ENCODE data around the gene MYLK2. TPM values are rescaled to one million over a fixed set of nuclear protein-coding genes. Genes with fewer than 3 reads are reported as not detected.

MYLK2 gene
- polyA plus RNA-seq, 1 donor (not counting 4 experiments of a cell fraction or from before 2014, with no cell fraction given), result 0.05 TPM

- Histone ChIP-seq H3K79me2 (ENCODE audit: control insufficient read depth, insufficient read depth, low read length) (no peaks in the 10 kb centered on the region), H3K27ac (ENCODE audit: control insufficient read depth, insufficient read depth, low read length) (no peak overlapping the region), H3K9me1 (ENCODE audit: control insufficient read depth, extremely low read depth, insufficient read depth, low read length) (no peaks in the 10 kb centered on the region), H3K4me3 (ENCODE audit: control insufficient read depth in 2 of 3, extremely low read depth in 1 of 3, insufficient read depth in 2 of 3, low read depth in 1 of 3, low read length in 3 of 3) (no peak overlapping the region), H3K4me2 (ENCODE audit: control insufficient read depth, extremely low read depth, insufficient read depth, low read depth, low read length) (no peak overlapping the region), H3K27me3 (ENCODE audit: control insufficient read depth, extremely low read depth, insufficient read depth, low read length) (peaks cover 45% of the 10 kb centered on the region), H2AFZ (ENCODE audit: control insufficient read depth, low read length) (no peak overlapping the region), H3K9me3 (ENCODE audit: control insufficient read depth, low read depth, low read length) (no peaks in the 10 kb centered on the region), H3K9ac (ENCODE audit: control insufficient read depth, extremely low read depth, insufficient read depth, low read length) (no peak overlapping the region), H3K4me1 (ENCODE audit: control insufficient read depth, extremely low read depth, insufficient read depth, low read length) (peaks cover 2% of the 10 kb centered on the region), H4K20me1 (ENCODE audit: control insufficient read depth, extremely low read depth, insufficient read depth, low read length) (no peaks in the 10 kb centered on the region), H3K36me3 (ENCODE audit: control insufficient read depth in 2 of 2, extremely low read depth in 1 of 2, insufficient read depth in 2 of 2, low read length in 2 of 2) (no peaks in the 10 kb centered on the region)
- DNase-seq (ENCODE audit: low read depth, low spot score), result no peak
- FAIRE-seq, result no peak
- dilution Hi-C loops (cut with MboI; ENCODE audit: extremely low pct_ligation_motif_present, low sequenced_read_pairs), result no loop called here
- TF ChIP-seq CTCF (optimal IDR thresholded peaks at IDR 0.05 in 1 of 3, IDR thresholded peaks at IDR 0.05 in 1 of 3, conservative IDR thresholded peaks at IDR 0.05 in 1 of 3; ENCODE audit: extremely low read depth in 1 of 3, insufficient read depth in 2 of 3, low read length in 3 of 3) (no peak), EZH2 (IDR thresholded peaks at IDR 0.05; ENCODE audit: low read length) (no peak)
Measured at GRCh38 chr20:31859998-31860380, 40.8 kb downstream of the MYLK2 start.

GRCh38 chr20:31860390-31861134 lies 41.4 kb downstream of the MYLK2 start:
- Histone ChIP-seq H3K9me1 (ENCODE audit: control insufficient read depth, extremely low read depth, insufficient read depth, low read length) (no peaks in the 10 kb centered on the region), H2AFZ (ENCODE audit: control insufficient read depth, low read length) (no peak overlapping the region), H3K4me2 (ENCODE audit: control insufficient read depth, extremely low read depth, insufficient read depth, low read depth, low read length) (peak overlapping the region; percentile 74), H3K79me2 (ENCODE audit: control insufficient read depth, insufficient read depth, low read length) (no peaks in the 10 kb centered on the region), H3K4me3 (ENCODE audit: control insufficient read depth in 2 of 3, extremely low read depth in 1 of 3, insufficient read depth in 2 of 3, low read depth in 1 of 3, low read length in 3 of 3) (peak overlapping the region in 1 of 3 experiments; percentile 52), H3K27me3 (ENCODE audit: control insufficient read depth, extremely low read depth, insufficient read depth, low read length) (peaks cover 45% of the 10 kb centered on the region), H3K9me3 (ENCODE audit: control insufficient read depth, low read depth, low read length) (no peaks in the 10 kb centered on the region), H3K36me3 (ENCODE audit: control insufficient read depth in 2 of 2, extremely low read depth in 1 of 2, insufficient read depth in 2 of 2, low read length in 2 of 2) (no peaks in the 10 kb centered on the region), H3K27ac (ENCODE audit: control insufficient read depth, insufficient read depth, low read length) (no peak overlapping the region), H3K9ac (ENCODE audit: control insufficient read depth, extremely low read depth, insufficient read depth, low read length) (no peak overlapping the region), H4K20me1 (ENCODE audit: control insufficient read depth, extremely low read depth, insufficient read depth, low read length) (no peaks in the 10 kb centered on the region), H3K4me1 (ENCODE audit: control insufficient read depth, extremely low read depth, insufficient read depth, low read length) (peaks cover 2% of the 10 kb centered on the region)
- TF ChIP-seq EZH2 (IDR thresholded peaks at IDR 0.05; ENCODE audit: low read length) (no peak), CTCF (optimal IDR thresholded peaks at IDR 0.05 in 1 of 3, IDR thresholded peaks at IDR 0.05 in 1 of 3, conservative IDR thresholded peaks at IDR 0.05 in 1 of 3; ENCODE audit: extremely low read depth in 1 of 3, insufficient read depth in 2 of 3, low read length in 3 of 3) (no peak)
- no peak for FAIRE-seq
- dilution Hi-C loops (cut with MboI; ENCODE audit: extremely low pct_ligation_motif_present, low sequenced_read_pairs), result no loop called here
- DNase-seq (ENCODE audit: low read depth, low spot score), result no peak

Data from keratinocyte (primary cell).